Measurements from ENCODE around the gene KSR2.
"Not testable (repeated sequence)": the region's sequence is repeated elsewhere in the genome, so short reads cannot be mapped to it uniquely, and the experiment has no call there.

The KSR2 gene

DNA sequence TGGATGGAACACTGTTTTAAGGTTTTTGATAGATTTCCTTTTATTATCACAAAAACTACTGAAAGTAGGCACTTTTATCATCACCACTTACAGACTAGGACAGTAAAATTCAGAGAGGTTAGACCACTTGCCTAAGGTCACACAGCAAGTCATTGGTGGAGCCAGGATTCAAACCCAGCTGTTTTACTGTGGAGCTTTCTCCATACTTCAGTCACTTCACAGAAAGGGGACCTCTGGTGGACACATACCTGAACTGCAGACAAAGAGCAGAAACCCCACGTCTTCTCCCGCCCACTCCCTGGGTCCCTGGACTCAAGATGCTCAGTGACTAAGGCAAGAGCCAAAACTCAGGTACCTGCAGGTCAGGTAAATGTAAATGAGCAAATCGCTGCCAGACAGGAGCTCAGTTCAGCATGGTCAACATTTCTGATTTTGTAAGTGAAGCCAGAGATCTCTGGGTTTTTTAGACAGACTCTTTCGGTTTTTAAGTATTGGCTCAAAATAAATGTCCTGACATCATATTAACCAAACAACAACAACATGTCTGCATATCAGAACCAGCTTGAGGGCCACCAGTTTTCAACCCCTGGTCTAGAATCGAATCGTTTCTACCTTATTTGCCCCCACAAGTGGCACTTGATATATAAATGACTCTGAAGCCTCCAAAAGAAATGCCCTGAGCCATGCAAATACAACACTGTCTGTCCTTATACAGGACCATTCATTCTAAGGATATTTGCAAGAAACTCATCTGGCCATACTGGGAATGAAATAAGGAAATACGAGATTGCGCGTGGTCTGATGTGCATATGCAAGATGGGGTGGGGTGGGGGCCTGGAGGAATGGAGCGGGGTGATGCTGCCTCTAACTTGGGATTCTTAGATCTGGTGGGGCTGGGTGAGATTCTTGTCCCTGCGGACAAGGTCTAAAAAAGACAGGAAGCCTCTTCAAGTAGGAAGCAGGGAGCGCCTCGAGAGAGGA is 110.9 kb downstream of the KSR2 start:
- no peak for DNase-seq (ENCODE audit: low read depth)

GRCh38 chr12:117857139-117857538 is 111.7 kb downstream of the KSR2 start:
- DNase-seq (ENCODE audit: low read depth): not testable (repeated sequence)

DNA sequence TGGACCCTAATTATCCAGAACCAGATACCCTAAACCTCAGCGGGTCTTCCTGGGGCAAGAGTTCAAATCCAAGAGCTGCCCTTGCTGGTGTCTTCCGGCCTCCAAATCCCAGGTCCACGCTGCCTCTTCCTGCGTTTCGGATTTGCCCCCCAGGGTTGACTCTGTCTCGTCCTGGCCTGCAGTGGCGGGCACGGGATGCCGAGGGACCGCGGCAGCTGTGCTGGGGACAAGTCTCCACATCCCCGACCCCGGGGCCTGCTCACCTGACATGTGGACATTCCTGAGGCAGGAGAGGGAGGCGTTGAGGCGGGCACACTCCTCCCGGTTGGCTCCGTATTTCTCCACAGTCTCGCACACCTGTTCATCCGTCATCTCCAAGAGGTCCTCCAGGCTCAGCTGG is 113.6 kb downstream of the KSR2 start:
- DNase-seq (ENCODE audit: low read depth): no peak

GRCh38 chr12:117854339-117855012 is 114.3 kb downstream of the KSR2 start:
- DNase-seq (ENCODE audit: low read depth): no peak

DNA sequence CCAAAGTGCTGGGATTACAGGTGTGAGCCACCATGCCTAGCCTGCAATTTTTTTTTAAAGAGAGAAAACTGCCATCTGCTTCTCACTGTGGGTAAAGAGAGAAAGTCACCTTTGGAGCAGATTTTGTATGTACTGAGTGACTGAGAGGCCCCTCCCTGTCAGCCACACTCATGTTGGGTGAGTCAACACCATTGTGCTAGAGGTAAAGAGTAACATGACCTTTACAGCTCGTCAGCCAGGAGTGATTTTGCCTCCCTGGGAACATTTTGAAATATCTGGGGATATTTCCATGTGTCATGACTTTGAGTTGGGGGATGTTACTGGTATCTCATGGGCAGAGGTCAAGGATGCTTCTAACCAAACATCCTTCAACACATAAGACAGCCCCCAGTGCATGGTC is 115.2 kb downstream of the KSR2 start:
- no peak for DNase-seq (ENCODE audit: low read depth)

GRCh38 chr12:117850048-117850447 is 118.7 kb downstream of the KSR2 start:
- DNase-seq (ENCODE audit: low read depth): no peak

DNA sequence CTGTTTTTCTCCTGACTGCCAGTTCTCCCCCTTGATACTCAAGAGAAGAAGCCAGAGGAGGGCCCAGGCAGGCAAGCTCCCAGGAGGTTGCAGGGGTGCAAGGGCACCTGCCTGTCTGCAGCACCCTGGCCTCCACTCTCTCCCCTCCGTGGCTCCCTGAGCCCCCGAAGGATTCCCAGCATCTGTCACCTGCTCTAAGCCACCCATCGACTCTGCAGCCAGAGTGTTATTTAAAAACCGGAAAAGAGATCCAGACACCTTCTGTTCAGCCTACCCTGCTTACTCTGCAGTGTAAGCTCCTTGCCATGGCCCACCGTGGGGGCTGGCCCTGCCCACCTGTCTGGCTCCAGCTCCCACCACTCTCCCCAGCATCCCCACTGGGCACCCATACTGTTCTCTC is 121.4 kb downstream of the KSR2 start:
- no peak for DNase-seq (ENCODE audit: low read depth)

DNA sequence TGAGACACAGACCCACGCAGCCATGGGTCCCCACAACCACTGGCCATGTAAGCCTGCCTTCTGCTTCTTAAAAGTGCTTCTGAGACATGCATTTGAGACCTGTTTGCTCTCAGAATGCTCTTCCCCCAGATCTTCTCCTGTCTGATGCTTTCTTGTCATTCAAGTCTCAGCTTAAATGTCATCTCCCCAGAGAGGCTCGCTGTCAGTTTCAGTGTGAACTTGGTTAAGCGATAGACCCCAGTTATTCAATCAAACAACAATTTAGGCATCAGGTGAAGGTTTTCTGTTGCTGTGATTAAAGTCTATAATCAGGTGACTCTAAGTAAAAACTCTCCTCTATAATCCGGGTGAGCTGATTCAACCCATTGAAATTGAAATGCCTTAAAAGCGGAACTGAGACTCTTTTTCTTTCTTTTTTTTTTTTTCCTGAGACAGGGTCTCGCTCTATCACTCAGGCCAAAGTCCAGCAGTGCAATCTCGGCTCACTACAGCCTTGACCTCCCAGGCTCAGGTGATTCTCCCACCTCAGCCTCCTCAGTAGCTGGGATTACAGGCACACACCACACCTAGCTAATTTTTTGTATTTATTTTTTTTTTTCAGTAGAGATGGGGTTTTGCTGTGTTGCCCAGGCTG is 123.4 kb downstream of the KSR2 start:
- DNase-seq (ENCODE audit: low read depth): no peak

DNA sequence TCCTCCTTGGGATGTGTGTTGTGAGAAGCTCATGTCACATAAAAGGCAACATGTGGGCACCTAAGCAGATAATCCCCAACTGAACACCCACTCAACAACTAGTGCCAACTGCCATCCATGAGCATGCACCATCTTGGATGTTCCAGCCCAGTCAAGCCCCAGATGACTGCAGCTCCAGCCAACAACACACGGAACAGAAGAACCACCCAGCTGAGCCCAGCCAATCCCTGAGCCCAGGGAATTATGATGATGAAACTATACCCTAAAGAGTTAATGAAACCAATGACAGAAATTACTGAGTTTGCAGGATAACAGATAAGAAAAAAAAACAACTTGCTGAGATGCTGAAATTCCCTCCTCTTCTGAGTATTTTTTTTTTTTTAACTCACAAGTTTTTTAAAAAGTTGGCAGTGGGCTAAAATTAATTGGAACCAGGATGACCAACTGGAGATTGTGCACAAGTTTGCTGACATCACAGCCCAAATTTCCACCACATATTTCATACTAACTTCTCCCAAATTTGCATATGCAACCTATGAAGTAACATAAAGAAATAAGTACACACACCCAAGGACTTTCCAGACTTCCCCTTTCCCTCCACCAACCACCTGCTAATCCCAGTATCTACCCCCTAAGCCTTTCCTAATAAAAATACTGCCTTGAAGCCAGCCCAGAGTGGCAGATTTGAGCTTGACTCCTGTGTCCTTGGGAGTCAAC is 124.5 kb downstream of the KSR2 start:
- DNase-seq (ENCODE audit: low read depth): no peak

GRCh38 chr12:117842630-117843029 is 126.2 kb downstream of the KSR2 start:
- no peak for DNase-seq (ENCODE audit: low read depth)

GRCh38 chr12:117842220-117842619 is 126.6 kb downstream of the KSR2 start:
- no peak for DNase-seq (ENCODE audit: low read depth)

GRCh38 chr12:117837737-117838050 is 131.1 kb downstream of the KSR2 start:
- no peak for DNase-seq (ENCODE audit: low read depth)

GRCh38 chr12:117836999-117837736 is 131.6 kb downstream of the KSR2 start:
- no peak for DNase-seq (ENCODE audit: low read depth)

- DNase-seq (ENCODE audit: low read depth): no peak
These were observed 132.3 kb downstream of the KSR2 start for GRCh38 chr12:117836476-117836875.

GRCh38 chr12:117835156-117835555 is 133.6 kb downstream of the KSR2 start:
- DNase-seq (ENCODE audit: low read depth): no peak

DNA sequence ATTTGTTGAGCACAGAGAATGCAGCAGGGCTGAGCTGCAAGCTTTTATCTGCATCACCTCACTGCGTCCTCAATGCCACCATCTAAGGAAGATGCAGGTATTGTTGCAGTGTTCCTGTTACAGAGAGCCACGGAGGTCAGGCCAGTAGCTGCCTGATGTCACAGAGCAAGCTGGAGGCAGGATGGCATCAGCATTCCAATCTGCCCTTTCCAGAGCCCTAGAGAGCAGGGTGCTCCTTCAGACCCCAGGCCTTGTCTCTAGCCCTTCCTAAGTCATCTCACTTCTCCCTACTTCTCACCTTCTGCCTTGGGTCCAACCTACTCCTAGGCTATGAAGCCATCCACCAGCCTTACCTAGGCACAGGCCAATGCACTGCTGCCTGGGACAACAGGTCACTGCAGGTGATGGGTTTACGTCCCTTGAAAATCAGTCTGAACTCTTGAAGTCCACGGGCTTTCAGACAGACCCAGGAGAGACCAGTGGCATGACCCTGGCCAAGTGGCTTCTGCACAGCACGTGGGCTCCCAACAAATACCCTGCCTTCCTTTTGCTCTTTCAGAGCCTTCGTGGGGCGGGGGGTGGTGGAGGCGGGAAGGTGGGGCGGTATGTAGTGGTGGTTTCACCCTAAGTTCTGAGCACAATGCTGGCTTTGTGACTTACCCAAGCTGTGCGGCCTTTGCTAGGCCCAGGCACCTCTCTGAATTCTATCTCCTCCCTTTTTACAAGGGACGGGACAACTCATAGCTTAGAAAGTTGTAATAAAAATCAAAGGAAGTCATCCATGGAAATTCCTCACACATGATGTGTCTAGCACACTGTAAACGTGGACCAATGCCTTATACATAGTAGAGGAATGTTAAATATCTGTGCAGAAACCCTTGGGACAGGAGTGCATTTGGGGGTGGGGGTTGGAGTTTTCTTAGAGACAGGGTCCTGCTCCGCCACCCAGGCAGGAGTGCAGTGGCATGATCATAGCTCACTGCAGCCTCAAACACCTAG is 136.0 kb downstream of the KSR2 start:
- DNase-seq (ENCODE audit: low read depth): no peak

- DNase-seq (ENCODE audit: low read depth): no peak
These were observed 138.3 kb downstream of the KSR2 start for GRCh38 chr12:117830471-117830870.

- no peak for DNase-seq (ENCODE audit: low read depth)
These were observed 139.7 kb downstream of the KSR2 start for GRCh38 chr12:117829108-117829507.

DNA sequence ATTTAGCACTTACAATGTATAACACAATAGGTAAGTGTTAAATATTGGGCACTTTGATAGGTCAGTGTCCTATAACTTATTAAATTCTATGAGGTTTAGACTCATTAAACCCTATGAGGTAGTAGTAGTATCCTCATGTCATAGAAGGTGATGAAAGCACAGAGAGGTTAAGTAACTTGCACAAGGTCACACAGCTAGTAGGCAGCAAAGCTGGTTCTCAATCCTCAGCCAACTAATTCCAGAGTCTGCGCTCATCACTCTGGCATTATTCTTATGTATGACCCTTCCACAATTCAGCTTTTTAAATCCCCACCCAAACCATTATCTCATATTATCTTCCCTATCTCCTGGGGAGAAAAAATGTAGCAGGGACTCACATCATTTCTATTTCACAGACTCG is 141.1 kb downstream of the KSR2 start:
- no peak for DNase-seq (ENCODE audit: low read depth)

GRCh38 chr12:117825827-117826226 is 143.0 kb downstream of the KSR2 start:
- no peak for DNase-seq (ENCODE audit: low read depth)
